GM12878 (cell line): Measurements from ENCODE around the gene SERPINE1. TPM values are rescaled to one million over a fixed set of nuclear protein-coding genes. Genes with fewer than 3 reads are reported as not detected.

Source experiments
- ATAC-seq: fragments of 200-7000 bp; cut with Tn5 transposase; 3 replicates; pipeline ENCODE4 v1.9.1; 2020; ENCODE audit warnings: mild to moderate bottlenecking, moderate library complexity
- BruUV-seq: library from RNA; stranded (reverse); fragments of 400-500 nt; replicated peaks from 2 replicates; lab custom pipeline; 2021; lab: Mats Ljungman, UMichigan
- CTCF ChIA-PET: fragments of 300-600 bp; sonication (Branson Sonifier 250); formaldehyde crosslinking; extraction: SDS; loops from one replicate; lab custom pipeline; 2021; ENCODE audit warnings: inconsistent platforms; lab: Yijun Ruan, JAX
- POLR2A ChIA-PET: fragments of 350-600 bp; formaldehyde crosslinking; extraction: SDS; loops from one replicate; lab custom pipeline; 2021; ENCODE audit warnings: inconsistent platforms; lab: Charles Lee
- RAD21 ChIA-PET: fragments of 300-600 bp; sonication (Branson Sonifier 250); formaldehyde crosslinking; loops from one replicate; lab custom pipeline; 2023; ENCODE audit warnings: antibody characterized with exemption; ENCODE audit not compliant: unreplicated experiment; lab: Charles Lee
- SMC1A ChIA-PET: fragments of 300-600 bp; sonication (Branson Sonifier 250); formaldehyde crosslinking; loops from one replicate; lab custom pipeline; 2023; ENCODE audit not compliant: unreplicated experiment, uncharacterized antibody; lab: Charles Lee
- DNase-seq: peaks from one replicate; pipeline ENCODE4 v3.0.0-alpha.2; 2011; ENCODE audit warnings: low read depth, low spot score
- FAIRE-seq: peaks from 3 replicates; lab custom pipeline; 2011; peaks lifted over from hg19 to GRCh38; lab: Jason Lieb, UNC
- H2AFZ ChIP-seq: 2 replicates; pipeline ENCODE4 v1.6.0; 2011; ENCODE audit warnings: low read depth, low read length, control low read depth; ENCODE audit not compliant: control insufficient read depth
- H3K27ac ChIP-seq: 2 replicates; pipeline ENCODE4 v1.5.1; 2011; ENCODE audit warnings: control low read depth; ENCODE audit not compliant: control insufficient read depth, insufficient read depth
- H3K27me3 ChIP-seq, 2 experiments: replicated peaks in 1 of 2; 2 replicates each; pipeline versions ENCODE4 v1.6.0 to v1.6.1; 2011; ENCODE audit warnings: low read length in 1 of 2; ENCODE audit not compliant: control insufficient read depth in 2 of 2, insufficient read depth in 2 of 2
- H3K36me3 ChIP-seq, 2 experiments: 2 replicates each; pipeline ENCODE4 v1.5.1; 2011; ENCODE audit warnings: low read length in 1 of 2; ENCODE audit not compliant: control insufficient read depth in 2 of 2, insufficient read depth in 2 of 2
- H3K4me1 ChIP-seq: 2 replicates; pipeline ENCODE4 v1.6.1; 2011; ENCODE audit warnings: mild to moderate bottlenecking, low read length, moderate library complexity, mixed read lengths; ENCODE audit not compliant: control insufficient read depth, insufficient read depth
- H3K4me2 ChIP-seq: 2 replicates; pipeline ENCODE4 v1.6.0; 2011; ENCODE audit warnings: control low read depth; ENCODE audit not compliant: control insufficient read depth, insufficient read depth
- H3K4me3 ChIP-seq: fragments of 200-600 bp; sonication (generic); 2 replicates; pipeline ENCODE4 v1.5.1; 2016
- H3K79me2 ChIP-seq: 2 replicates; pipeline ENCODE4 v1.6.0; 2011; ENCODE audit warnings: low read length; ENCODE audit not compliant: control insufficient read depth, insufficient read depth
- H3K9ac ChIP-seq: 2 replicates; pipeline ENCODE4 v1.8.0; 2011; ENCODE audit warnings: low read length, control low read depth, mixed read lengths; ENCODE audit not compliant: control insufficient read depth, insufficient read depth
- H3K9me3 ChIP-seq: replicated peaks from 3 replicates; pipeline ENCODE4 v1.5.1; 2011; ENCODE audit warnings: mild to moderate bottlenecking, low read length; ENCODE audit not compliant: control insufficient read depth, insufficient read depth
- H4K20me1 ChIP-seq: 2 replicates; pipeline ENCODE4 v1.6.0; 2011; ENCODE audit not compliant: control insufficient read depth, insufficient read depth
- GATAD2B ChIP-seq: fragments of 450-650 bp; conservative IDR thresholded peaks from 2 replicates; pipeline ENCODE4 v1.6.1; 2017; ENCODE audit warnings: low read depth, mild to moderate bottlenecking, moderate library complexity
- IKZF2 ChIP-seq, 2 experiments: fragments of 450-650 bp; IDR thresholded peaks; 2 replicates each; pipeline ENCODE4 v1.6.1; 2017; ENCODE audit warnings: mild to moderate bottlenecking in 2 of 2, moderate library complexity in 2 of 2
- KDM1A ChIP-seq: fragments of 200-600 bp; sonication (generic); IDR thresholded peaks from 2 replicates; pipeline ENCODE4 v1.6.1; 2016; ENCODE audit warnings: borderline replicate concordance
- LARP7 ChIP-seq: fragments of 450-650 bp; IDR thresholded peaks from 2 replicates; pipeline ENCODE4 v1.6.1; 2017; ENCODE audit warnings: mild to moderate bottlenecking
- NR2F1 ChIP-seq: fragments of 450-650 bp; conservative IDR thresholded peaks from 2 replicates; pipeline ENCODE4 v1.6.1; 2017; ENCODE audit warnings: mild to moderate bottlenecking
- PAX8 ChIP-seq: fragments of 450-650 bp; IDR thresholded peaks from 2 replicates; pipeline ENCODE4 v1.6.1; 2017; ENCODE audit warnings: mild to moderate bottlenecking, moderate library complexity
- RELA ChIP-seq: fragments of 450-650 bp; IDR thresholded peaks from 2 replicates; pipeline ENCODE4 v1.8.0; 2014; ENCODE audit warnings: borderline replicate concordance; ENCODE audit not compliant: partially characterized antibody
- SMAD1 ChIP-seq: fragments of 450-650 bp; IDR thresholded peaks from 2 replicates; pipeline ENCODE4 v1.6.1; 2018; ENCODE audit warnings: mild to moderate bottlenecking, low read depth; ENCODE audit not compliant: partially characterized antibody
- TCF12 ChIP-seq: IDR thresholded peaks from 2 replicates; pipeline ENCODE4 v1.6.1; 2011; ENCODE audit warnings: low read depth, mild to moderate bottlenecking, low read length
- ZZZ3 ChIP-seq: IDR thresholded peaks from 2 replicates; pipeline ENCODE4 v1.6.1; 2011; ENCODE audit warnings: low read depth; ENCODE audit not compliant: control insufficient read depth, insufficient read length
- WGBS: methylation state at CpG from one replicate; pipeline ENCODE4 v1.1.6; 2016; ENCODE audit warnings: low lambda C conversion rate; ENCODE audit not compliant: insufficient replicate concordance, insufficient coverage; ENCODE audit errors: missing lambda C conversion rate; 5-methylcytosine and 5-hydroxymethylcytosine counted together
- in situ Hi-C: fragments of 300-500 bp; cut with MboI; formaldehyde crosslinking; loops from 9 replicates; pipeline ENCODE4 v1.14.3; 2018; ENCODE audit warnings: mixed read lengths
- intact Hi-C: fragments of 100-400 bp; cut with micrococcal nuclease; formaldehyde crosslinking; loops from one replicate; pipeline ENCODE4 v1.14.2; 2022; ENCODE audit not compliant: unreplicated experiment
- polyA plus RNA-seq, 11 experiments: library from polyadenylated mRNA; depleted of rRNA in 4 of 11; unstranded in 6 of 11; stranded (reverse) in 5 of 11; fragments of >200 nt; fragmentation: Nextera tagmentation in 4 of 11; fragmentation: Illumina TruSeq in 1 of 11; extraction: Ambion mirVana in 4 of 11; extraction: Trizol in 1 of 11; gene quantifications; 1 replicate in 1 of 11; 2 replicates in 10 of 11; pipeline versions ENCODE4 v1.2.1 to v1.2.3, GENCODE V29; 2011 to 2016; ENCODE audit warnings: inconsistent platforms in 2 of 11, missing spikeins in 2 of 11, low read depth in 1 of 11
- total RNA-seq, 4 experiments: library from RNA; depleted of rRNA in 3 of 4; stranded (reverse); fragments of >200 nt in 3 of 4; fragmentation: Illumina TruSeq in 1 of 4; extraction: Trizol in 1 of 4; gene quantifications; 2 replicates each; pipeline versions ENCODE4 v1.2.1 to v1.2.3, GENCODE V29; 2013 to 2021
- TF ChIP-seq, protein P1 (sequence below), 3 experiments: IDR thresholded peaks in 2 of 3; conservative IDR thresholded peaks in 1 of 3; 2 replicates each; pipeline ENCODE4 v1.5.1; 2011; ENCODE audit warnings: low read depth in 3 of 3, low read length in 3 of 3, mild to moderate bottlenecking in 3 of 3, control low read depth in 2 of 3, moderate library complexity in 2 of 3, inconsistent platforms in 1 of 3, mixed read lengths in 1 of 3; ENCODE audit not compliant: control insufficient read depth in 2 of 3, insufficient read depth in 1 of 3; ENCODE audit errors: extremely low read depth in 1 of 3
- TF ChIP-seq, protein P2 (sequence below): IDR thresholded peaks from 2 replicates; pipeline ENCODE4 v1.6.1; 2012; ENCODE audit warnings: low read depth, low read length, improper control_type of control experiment
- TF ChIP-seq, protein P3 (sequence below): fragments of 150-350 bp; IDR thresholded peaks from 2 replicates; pipeline ENCODE4 v1.6.1; 2014; ENCODE audit warnings: mild to moderate bottlenecking, low read depth, low read length

Gene SERPINE1
- total and polyA plus RNA-seq, 10 of the 15 experiments (the other 5 are each of a cell fraction or from before 2014, with no cell fraction given): 0.20 to 2.4 (median 0.44) TPM

DNA sequence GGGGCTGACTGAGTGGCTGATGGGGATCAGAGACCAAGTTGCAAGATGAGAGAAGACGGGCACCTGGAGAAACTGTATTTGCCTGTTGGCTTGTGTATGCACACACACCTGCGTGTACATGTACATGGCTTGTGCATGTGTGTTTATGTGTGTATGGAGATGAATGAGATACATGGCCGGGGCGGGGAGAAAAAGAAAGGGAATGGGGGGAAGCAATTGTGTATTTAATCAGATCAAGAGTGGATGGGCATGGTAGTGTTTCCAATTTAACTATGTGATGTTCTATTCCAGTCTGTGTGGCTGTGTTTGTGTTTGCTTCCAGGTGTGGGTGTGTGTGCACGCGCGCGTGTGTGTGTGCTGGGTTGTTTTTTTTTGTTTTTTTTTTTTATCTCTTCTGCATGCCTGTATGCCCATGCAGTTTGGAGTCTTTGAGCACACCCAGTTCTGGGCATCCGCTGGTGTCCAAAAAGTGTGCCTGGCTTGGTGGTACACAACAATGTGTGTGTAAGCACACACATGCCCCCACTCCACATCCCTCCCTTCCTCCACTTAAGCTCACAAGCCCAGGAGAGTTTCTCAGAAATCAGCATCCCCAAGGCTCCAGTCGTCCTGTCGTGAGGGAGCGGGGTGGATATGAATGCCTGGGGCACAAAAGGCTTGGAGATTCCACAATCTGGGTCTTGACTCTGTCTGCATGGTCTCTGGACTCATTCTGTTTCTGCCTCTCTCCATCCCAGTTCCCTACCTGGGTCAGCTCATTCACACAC, 40.9 kb downstream of the SERPINE1 start (continued):
- TF ChIP-seq, protein P1, sequence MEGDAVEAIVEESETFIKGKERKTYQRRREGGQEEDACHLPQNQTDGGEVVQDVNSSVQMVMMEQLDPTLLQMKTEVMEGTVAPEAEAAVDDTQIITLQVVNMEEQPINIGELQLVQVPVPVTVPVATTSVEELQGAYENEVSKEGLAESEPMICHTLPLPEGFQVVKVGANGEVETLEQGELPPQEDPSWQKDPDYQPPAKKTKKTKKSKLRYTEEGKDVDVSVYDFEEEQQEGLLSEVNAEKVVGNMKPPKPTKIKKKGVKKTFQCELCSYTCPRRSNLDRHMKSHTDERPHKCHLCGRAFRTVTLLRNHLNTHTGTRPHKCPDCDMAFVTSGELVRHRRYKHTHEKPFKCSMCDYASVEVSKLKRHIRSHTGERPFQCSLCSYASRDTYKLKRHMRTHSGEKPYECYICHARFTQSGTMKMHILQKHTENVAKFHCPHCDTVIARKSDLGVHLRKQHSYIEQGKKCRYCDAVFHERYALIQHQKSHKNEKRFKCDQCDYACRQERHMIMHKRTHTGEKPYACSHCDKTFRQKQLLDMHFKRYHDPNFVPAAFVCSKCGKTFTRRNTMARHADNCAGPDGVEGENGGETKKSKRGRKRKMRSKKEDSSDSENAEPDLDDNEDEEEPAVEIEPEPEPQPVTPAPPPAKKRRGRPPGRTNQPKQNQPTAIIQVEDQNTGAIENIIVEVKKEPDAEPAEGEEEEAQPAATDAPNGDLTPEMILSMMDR (IDR thresholded peaks at IDR 0.05 in 2 of 3, conservative IDR thresholded peaks at IDR 0.05 in 1 of 3; ENCODE audit: control insufficient read depth in 2 of 3, extremely low read depth in 1 of 3, insufficient read depth in 1 of 3, low read depth in 3 of 3, low read length in 3 of 3): no peak
- TF ChIP-seq TCF12 (no peak), GATAD2B (no peak), LARP7 (no peak)
- TF ChIP-seq, protein P2, sequence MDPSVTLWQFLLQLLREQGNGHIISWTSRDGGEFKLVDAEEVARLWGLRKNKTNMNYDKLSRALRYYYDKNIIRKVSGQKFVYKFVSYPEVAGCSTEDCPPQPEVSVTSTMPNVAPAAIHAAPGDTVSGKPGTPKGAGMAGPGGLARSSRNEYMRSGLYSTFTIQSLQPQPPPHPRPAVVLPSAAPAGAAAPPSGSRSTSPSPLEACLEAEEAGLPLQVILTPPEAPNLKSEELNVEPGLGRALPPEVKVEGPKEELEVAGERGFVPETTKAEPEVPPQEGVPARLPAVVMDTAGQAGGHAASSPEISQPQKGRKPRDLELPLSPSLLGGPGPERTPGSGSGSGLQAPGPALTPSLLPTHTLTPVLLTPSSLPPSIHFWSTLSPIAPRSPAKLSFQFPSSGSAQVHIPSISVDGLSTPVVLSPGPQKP: no peak
- TF ChIP-seq, all 136 proteins: peak for 0

DNA sequence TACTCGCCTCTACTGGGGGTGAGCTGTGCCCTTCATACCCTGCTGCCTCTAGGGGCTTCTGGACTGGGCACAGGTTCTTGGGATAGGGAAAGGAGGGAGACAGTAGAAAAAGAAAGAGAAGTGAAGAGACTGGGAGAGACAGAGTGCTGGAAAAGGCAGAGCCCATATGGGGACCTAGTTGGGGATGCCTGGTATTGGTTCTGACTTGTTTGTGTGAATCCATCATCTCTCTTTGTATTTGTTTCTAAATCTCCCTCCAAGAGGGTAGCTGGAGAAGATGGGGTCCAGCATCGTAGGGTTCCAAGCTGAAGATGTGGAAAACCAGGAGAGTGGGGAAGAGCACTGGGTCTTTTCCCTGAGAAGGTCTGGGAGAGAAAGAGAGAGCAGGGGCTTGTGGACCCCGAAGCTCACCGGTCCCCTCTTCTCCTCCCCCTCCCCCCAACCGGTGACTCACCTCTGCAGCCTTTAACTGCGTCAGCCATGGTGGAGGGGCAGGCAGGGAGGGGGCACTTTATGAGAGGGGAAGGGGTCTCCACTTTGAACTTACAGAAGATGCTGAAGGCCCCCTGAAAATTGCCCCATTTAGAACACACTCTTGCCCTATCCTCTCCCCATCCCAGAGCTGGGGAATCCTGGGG, 41.6 kb downstream of the SERPINE1 start:
- in situ Hi-C loops: no loop called here
- TF ChIP-seq IKZF2 (IDR thresholded peaks at IDR 0.05) (no peak), KDM1A (no peak), PAX8 (no peak), SMAD1 (no peak), NR2F1 (no peak), RELA (no peak), ZZZ3 (no peak)
- TF ChIP-seq, protein P3, sequence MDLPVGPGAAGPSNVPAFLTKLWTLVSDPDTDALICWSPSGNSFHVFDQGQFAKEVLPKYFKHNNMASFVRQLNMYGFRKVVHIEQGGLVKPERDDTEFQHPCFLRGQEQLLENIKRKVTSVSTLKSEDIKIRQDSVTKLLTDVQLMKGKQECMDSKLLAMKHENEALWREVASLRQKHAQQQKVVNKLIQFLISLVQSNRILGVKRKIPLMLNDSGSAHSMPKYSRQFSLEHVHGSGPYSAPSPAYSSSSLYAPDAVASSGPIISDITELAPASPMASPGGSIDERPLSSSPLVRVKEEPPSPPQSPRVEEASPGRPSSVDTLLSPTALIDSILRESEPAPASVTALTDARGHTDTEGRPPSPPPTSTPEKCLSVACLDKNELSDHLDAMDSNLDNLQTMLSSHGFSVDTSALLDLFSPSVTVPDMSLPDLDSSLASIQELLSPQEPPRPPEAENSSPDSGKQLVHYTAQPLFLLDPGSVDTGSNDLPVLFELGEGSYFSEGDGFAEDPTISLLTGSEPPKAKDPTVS: no peak

More for the DNA sequence above, 41.6 kb downstream of the SERPINE1 start:
- ChIA-PET SMC1A (interaction anchor here (1.2 to 1.8 kb wide), 2 partner anchors 24 to 26 kb away, joined by 4 to 9 read pairs; no protein-coding TSS in a partner anchor), RAD21 (interaction anchor here (0.7 to 1.8 kb wide), 2 partner anchors 25 to 1220 kb away, joined by 3 to 12 read pairs; no protein-coding TSS in a partner anchor), CTCF (interaction anchor here (0.6 to 6.1 kb wide), 3 partner anchors 27 to 34 kb away, joined by 4 to 80 read pairs (median 4); no protein-coding TSS in a partner anchor), POLR2A (interaction anchor here (0.7 kb wide), 1 partner anchor 24 kb away, joined by 4 read pairs; no protein-coding TSS in a partner anchor)
- H4K20me1 ChIP-seq: no peaks in the 10 kb centered on the region
- no peaks in the 10 kb centered on the region; the same call in 2 of the 3 replicates for H3K9me3 ChIP-seq
- peaks cover 11% of the 10 kb centered on the region for H3K4me1 ChIP-seq
- BruUV-seq: no TSS peak
- H3K9ac ChIP-seq: no peak overlapping the region
- H2AFZ ChIP-seq: no peak overlapping the region
- peaks cover 36 to 41% of the 10 kb centered on the region in 2 experiments for H3K27me3 ChIP-seq
- H3K36me3 ChIP-seq: no peaks in the 10 kb centered on the region
- no peak overlapping the region for H3K4me2 ChIP-seq
- no peak for ATAC-seq
- no peaks in the 10 kb centered on the region for H3K79me2 ChIP-seq
- FAIRE-seq: no peak
- H3K27ac ChIP-seq: no peak overlapping the region
- WGBS: 7% methylated on average over 4 of the region's 6 CpGs
- intact Hi-C loops: loop anchor here (1.0 kb wide), 2 partner anchors 20 to 24 kb away; no protein-coding TSS in a partner anchor
- no peak for DNase-seq
- no peak overlapping the region for H3K4me3 ChIP-seq
